OCI-LY3 (cell line): ENCODE data around the gene GMCL2.

Source experiments
- CTCF ChIP-seq: fragments of 200-600, 300-600 bp; sonication (generic); IDR thresholded peaks from 2 replicates; pipeline ENCODE4 v1.5.1; 2014; ENCODE audit warnings: antibody characterized with exemption, low read length, low read depth
- EZH2phosphoT487 ChIP-seq: fragments of 200-600 bp; shearing (Covaris generic); IDR thresholded peaks from 2 replicates; pipeline ENCODE4 v1.6.1; 2018; ENCODE audit warnings: antibody characterized with exemption, mixed run types, low read depth

- TF ChIP-seq CTCF (no peak), EZH2phosphoT487 (no peak)
Observed at GRCh38 chr5:178232124-178232919, 45.2 kb upstream of the GMCL2 start, which contains the start of gene PHYKPL.
